ENCODE results near the gene NME3.

DNA sequence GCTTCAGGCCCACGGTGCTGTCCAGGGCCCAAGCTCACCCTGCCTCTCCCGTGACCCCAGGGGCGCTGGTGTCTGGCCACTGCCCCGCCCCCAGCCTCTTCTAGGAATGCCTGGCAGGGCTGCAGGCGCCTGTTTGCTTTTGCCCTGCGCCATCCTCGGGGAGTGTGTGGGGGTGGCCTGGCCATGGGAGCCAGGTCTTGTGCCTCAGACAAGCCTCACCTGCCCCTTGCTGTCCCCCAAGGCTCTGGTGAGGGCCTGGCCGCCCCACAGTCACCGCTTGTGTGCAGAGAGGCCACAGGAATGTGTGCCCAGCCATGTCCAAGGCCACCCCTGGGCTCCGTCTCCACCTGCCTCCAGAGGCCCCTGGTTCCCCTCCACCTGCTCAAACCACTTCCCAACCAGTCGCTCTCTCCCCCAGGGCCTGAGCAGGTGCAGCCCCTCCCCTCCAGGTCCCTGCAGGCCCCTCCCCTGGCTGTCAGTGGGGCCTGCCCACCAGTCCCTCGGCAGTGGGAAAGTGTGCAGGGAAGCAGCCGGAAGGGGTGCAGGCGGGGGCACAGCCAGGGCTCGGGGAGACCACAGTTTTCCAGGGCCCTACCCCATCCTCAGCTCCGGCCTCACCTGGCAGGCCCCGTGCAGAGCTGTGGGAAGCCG is 23.0 kb upstream of the NME3 start:
- no peak for TF ChIP-seq JUND (IDR thresholded peaks at IDR 0.05)
- TF ChIP-seq, protein P1, sequence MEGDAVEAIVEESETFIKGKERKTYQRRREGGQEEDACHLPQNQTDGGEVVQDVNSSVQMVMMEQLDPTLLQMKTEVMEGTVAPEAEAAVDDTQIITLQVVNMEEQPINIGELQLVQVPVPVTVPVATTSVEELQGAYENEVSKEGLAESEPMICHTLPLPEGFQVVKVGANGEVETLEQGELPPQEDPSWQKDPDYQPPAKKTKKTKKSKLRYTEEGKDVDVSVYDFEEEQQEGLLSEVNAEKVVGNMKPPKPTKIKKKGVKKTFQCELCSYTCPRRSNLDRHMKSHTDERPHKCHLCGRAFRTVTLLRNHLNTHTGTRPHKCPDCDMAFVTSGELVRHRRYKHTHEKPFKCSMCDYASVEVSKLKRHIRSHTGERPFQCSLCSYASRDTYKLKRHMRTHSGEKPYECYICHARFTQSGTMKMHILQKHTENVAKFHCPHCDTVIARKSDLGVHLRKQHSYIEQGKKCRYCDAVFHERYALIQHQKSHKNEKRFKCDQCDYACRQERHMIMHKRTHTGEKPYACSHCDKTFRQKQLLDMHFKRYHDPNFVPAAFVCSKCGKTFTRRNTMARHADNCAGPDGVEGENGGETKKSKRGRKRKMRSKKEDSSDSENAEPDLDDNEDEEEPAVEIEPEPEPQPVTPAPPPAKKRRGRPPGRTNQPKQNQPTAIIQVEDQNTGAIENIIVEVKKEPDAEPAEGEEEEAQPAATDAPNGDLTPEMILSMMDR (IDR thresholded peaks at IDR 0.05 in 2 of 3, conservative IDR thresholded peaks at IDR 0.05 in 1 of 3; ENCODE audit: borderline replicate concordance in 1 of 3, insufficient read depth in 1 of 3, low read depth in 2 of 3, low read length in 2 of 3), result no peak
- TF ChIP-seq, protein P2, sequence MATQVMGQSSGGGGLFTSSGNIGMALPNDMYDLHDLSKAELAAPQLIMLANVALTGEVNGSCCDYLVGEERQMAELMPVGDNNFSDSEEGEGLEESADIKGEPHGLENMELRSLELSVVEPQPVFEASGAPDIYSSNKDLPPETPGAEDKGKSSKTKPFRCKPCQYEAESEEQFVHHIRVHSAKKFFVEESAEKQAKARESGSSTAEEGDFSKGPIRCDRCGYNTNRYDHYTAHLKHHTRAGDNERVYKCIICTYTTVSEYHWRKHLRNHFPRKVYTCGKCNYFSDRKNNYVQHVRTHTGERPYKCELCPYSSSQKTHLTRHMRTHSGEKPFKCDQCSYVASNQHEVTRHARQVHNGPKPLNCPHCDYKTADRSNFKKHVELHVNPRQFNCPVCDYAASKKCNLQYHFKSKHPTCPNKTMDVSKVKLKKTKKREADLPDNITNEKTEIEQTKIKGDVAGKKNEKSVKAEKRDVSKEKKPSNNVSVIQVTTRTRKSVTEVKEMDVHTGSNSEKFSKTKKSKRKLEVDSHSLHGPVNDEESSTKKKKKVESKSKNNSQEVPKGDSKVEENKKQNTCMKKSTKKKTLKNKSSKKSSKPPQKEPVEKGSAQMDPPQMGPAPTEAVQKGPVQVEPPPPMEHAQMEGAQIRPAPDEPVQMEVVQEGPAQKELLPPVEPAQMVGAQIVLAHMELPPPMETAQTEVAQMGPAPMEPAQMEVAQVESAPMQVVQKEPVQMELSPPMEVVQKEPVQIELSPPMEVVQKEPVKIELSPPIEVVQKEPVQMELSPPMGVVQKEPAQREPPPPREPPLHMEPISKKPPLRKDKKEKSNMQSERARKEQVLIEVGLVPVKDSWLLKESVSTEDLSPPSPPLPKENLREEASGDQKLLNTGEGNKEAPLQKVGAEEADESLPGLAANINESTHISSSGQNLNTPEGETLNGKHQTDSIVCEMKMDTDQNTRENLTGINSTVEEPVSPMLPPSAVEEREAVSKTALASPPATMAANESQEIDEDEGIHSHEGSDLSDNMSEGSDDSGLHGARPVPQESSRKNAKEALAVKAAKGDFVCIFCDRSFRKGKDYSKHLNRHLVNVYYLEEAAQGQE (IDR thresholded peaks at IDR 0.05; ENCODE audit: low read depth), result no peak
- TF ChIP-seq POLR2AphosphoS5 (IDR thresholded peaks at IDR 0.05; ENCODE audit: low read depth, low read length), result no peak
- no peak for TF ChIP-seq YY1 (IDR thresholded peaks at IDR 0.05; ENCODE audit: extremely low read depth, insufficient replicate concordance, low read depth, low read length)
- no peak for TF ChIP-seq EGR1 (IDR thresholded peaks at IDR 0.05; ENCODE audit: low read depth)
- no peak for TF ChIP-seq SP1 (IDR thresholded peaks at IDR 0.05; ENCODE audit: low read depth)
- no peak for TF ChIP-seq POLR2A (IDR thresholded peaks at IDR 0.05; ENCODE audit: borderline replicate concordance, extremely low read depth, insufficient read depth, insufficient read length)
